Gastroesophageal sphincter (tissue), 4 donors: ENCODE results near the gene DENND6B. TPM values are rescaled to one million over a fixed set of nuclear protein-coding genes. Genes with fewer than 3 reads are reported as not detected.
A peak's percentile ranks its signal among the peaks of the same experiment; 100 is the strongest.

Source experiments
- ATAC-seq: fragments of 150-250 bp; one replicate; pipeline ENCODE4 v1.9.1; 2016; ENCODE audit warnings: mild to moderate bottlenecking, moderate library complexity
- H3K27ac ChIP-seq, 4 donors: fragments of 200-600 bp; sonication (generic) in 3 of 4; 1 replicate in 3 of 4; 2 replicates in 1 of 4; pipeline ENCODE4 v1.5.1; 2016 to 2019
- H3K27me3 ChIP-seq: fragments of 200-600 bp; sonication (generic); one replicate; pipeline ENCODE4 v1.5.1; 2019
- H3K36me3 ChIP-seq, 2 donors: fragments of 200-600 bp; sonication (generic); one replicate each; pipeline ENCODE4 v1.5.1; 2019; ENCODE audit warnings: control low read depth in 1 of 2
- H3K4me1 ChIP-seq, 3 donors: fragments of 200-600 bp; sonication (generic); 1 replicate in 2 of 3; 2 replicates in 1 of 3; pipeline ENCODE4 v1.5.1; 2016 to 2019; ENCODE audit warnings: control low read depth in 2 of 3
- H3K4me3 ChIP-seq, 2 donors: fragments of 200-600 bp; sonication (generic); one replicate each; pipeline ENCODE4 v1.5.1; 2019; ENCODE audit warnings: mild to moderate bottlenecking in 1 of 2, moderate library complexity in 1 of 2
- H3K9me3 ChIP-seq, 3 donors: fragments of 200-600 bp; sonication (generic); one replicate each; pipeline ENCODE4 v1.5.1; 2017 to 2019; ENCODE audit warnings: control low read depth in 2 of 3
- CTCF ChIP-seq, 4 experiments: fragments of 200-600 bp in 2 of 4; fragments of 450-650 bp in 2 of 4; sonication (generic) in 1 of 4; IDR thresholded peaks; one replicate each; pipeline ENCODE4 v1.5.1; 2017 to 2019; ENCODE audit warnings: antibody characterized with exemption in 4 of 4, mild to moderate bottlenecking in 2 of 4, moderate library complexity in 2 of 4
- EP300 ChIP-seq: sonication (generic); formaldehyde crosslinking; IDR thresholded peaks from one replicate; pipeline ENCODE4 v1.6.1; 2017; ENCODE audit warnings: antibody characterized with exemption, mild to moderate bottlenecking
- POLR2A ChIP-seq, 2 donors: fragments of 450-650 bp; IDR thresholded peaks; one replicate each; pipeline ENCODE4 v1.6.1; 2017; ENCODE audit warnings: antibody characterized with exemption in 2 of 2, mild to moderate bottlenecking in 2 of 2, moderate library complexity in 1 of 2
- POLR2AphosphoS5 ChIP-seq: sonication (generic); formaldehyde crosslinking; IDR thresholded peaks from one replicate; pipeline ENCODE4 v1.6.1; 2017; ENCODE audit warnings: antibody characterized with exemption
- WGBS, 2 donors: methylation state at CpG; one replicate each; pipeline ENCODE4 v1.1.5; 2018; ENCODE audit warnings: low coverage in 1 of 2; 5-methylcytosine and 5-hydroxymethylcytosine counted together
- total RNA-seq, 4 donors: library from RNA; depleted of rRNA; stranded (reverse); fragments of >200 nt; gene quantifications; one replicate each; pipeline ENCODE4 v1.1.0, GENCODE V29; 2016

Gene DENND6B
- total RNA-seq, 4 donors from 2014 or later, result 2.0 to 4.8 (median 2.8) TPM

- H3K36me3 ChIP-seq, result no peaks in the 10 kb centered on the region
- no peaks in the 10 kb centered on the region for H3K27me3 ChIP-seq
- H3K4me1 ChIP-seq, result peaks cover 0 to 100% (median 69%) of the 10 kb centered on the region in 3 donors
- WGBS, 2 donors, result 49 to 53% methylated on average over 4 to 8 of the region's 29 CpGs
- ATAC-seq, result no peak
- no peaks in the 10 kb centered on the region for H3K9me3 ChIP-seq
- peak overlapping the region in 3 of 4 donors; percentile 39 to 90 (median 65) for H3K27ac ChIP-seq
- no peak for TF ChIP-seq EP300
- no peak overlapping the region for H3K4me3 ChIP-seq
Observed at GRCh38 chr22:50296658-50297490, 29.9 kb downstream of the DENND6B start.

- ATAC-seq, result no peak
- no peak for TF ChIP-seq EP300
- TF ChIP-seq POLR2A (IDR thresholded peaks at IDR 0.05), result no peak
- no peak for TF ChIP-seq CTCF (IDR thresholded peaks at IDR 0.05)
- TF ChIP-seq POLR2AphosphoS5, result no peak
- H3K36me3 ChIP-seq, result peaks cover 0 to 23% of the 10 kb centered on the region in 2 donors
- peaks cover 0 to 89% (median 43%) of the 10 kb centered on the region in 3 donors for H3K4me1 ChIP-seq
- WGBS, 2 donors, result no CpG with 5 or more reads among the region's 5 CpGs
- peak overlapping the region in 1 of 2 donors; percentile 44 for H3K4me3 ChIP-seq
- peak overlapping the region; percentile 80 to 91 (median 89) for H3K27ac ChIP-seq
- H3K9me3 ChIP-seq, result no peaks in the 10 kb centered on the region
- no peaks in the 10 kb centered on the region for H3K27me3 ChIP-seq
Observed at GRCh38 chr22:50294319-50294656, 32.5 kb downstream of the DENND6B start.

GRCh38 chr22:50293441-50294318 is 33.1 kb downstream of the DENND6B start:
- no CpG with 5 or more reads among the region's 42 CpGs for WGBS, 2 donors
- peaks cover 0 to 87% (median 37%) of the 10 kb centered on the region in 3 donors for H3K4me1 ChIP-seq
- H3K27ac ChIP-seq, result peak overlapping the region; percentile 80 to 91 (median 89)
- H3K27me3 ChIP-seq, result no peaks in the 10 kb centered on the region
- H3K36me3 ChIP-seq, result peaks cover 0 to 29% of the 10 kb centered on the region in 2 donors
- ATAC-seq, result peak; percentile 90
- H3K9me3 ChIP-seq, result no peaks in the 10 kb centered on the region
- H3K4me3 ChIP-seq, result peak overlapping the region; percentile 5 to 44
- TF ChIP-seq POLR2A (IDR thresholded peaks at IDR 0.05), result peak in 1 of 2 donors; percentile 14
- peak in 1 of 4 experiments; percentile 5 for TF ChIP-seq CTCF (IDR thresholded peaks at IDR 0.05)
- TF ChIP-seq EP300, result no peak
- TF ChIP-seq POLR2AphosphoS5, result peak; percentile 64

GRCh38 chr22:50292643-50293440 is 34.0 kb downstream of the DENND6B start:
- 20% methylated on average over 1 of the region's 29 CpGs; no CpG with 5 or more reads in 1 of the 2 donors for WGBS, 2 donors
- no peaks in the 10 kb centered on the region for H3K27me3 ChIP-seq
- peak overlapping the region; percentile 5 to 44 for H3K4me3 ChIP-seq
- H3K27ac ChIP-seq, result peak overlapping the region; percentile 80 to 91 (median 89)
- no peaks in the 10 kb centered on the region for H3K9me3 ChIP-seq
- H3K4me1 ChIP-seq, result peaks cover 0 to 87% (median 30%) of the 10 kb centered on the region in 3 donors
- no peak for TF ChIP-seq CTCF (IDR thresholded peaks at IDR 0.05)
- TF ChIP-seq EP300, result no peak
- TF ChIP-seq POLR2AphosphoS5, result no peak
- no peak for TF ChIP-seq POLR2A (IDR thresholded peaks at IDR 0.05)
- peaks cover 0 to 37% of the 10 kb centered on the region in 2 donors for H3K36me3 ChIP-seq
- no peak for ATAC-seq
